Keratinocyte (primary cell): ENCODE data around the gene MED12.

Experiments
- EZH2 ChIP-seq: IDR thresholded peaks from one replicate; pipeline ENCODE4 v1.6.1; 2012; ENCODE audit warnings: inconsistent platforms, mild to moderate bottlenecking, low read length, moderate library complexity
- TF ChIP-seq, protein P1 (sequence below), 3 experiments: IDR thresholded peaks in 1 of 3; conservative IDR thresholded peaks in 1 of 3; optimal IDR thresholded peaks in 1 of 3; 2 replicates in 2 of 3; 3 replicates in 1 of 3; pipeline versions ENCODE3 to v1.5.1; 2011; ENCODE audit warnings: low read length in 3 of 3, mild to moderate bottlenecking in 3 of 3, moderate library complexity in 2 of 3, control low read depth in 1 of 3, inconsistent platforms in 1 of 3; ENCODE audit not compliant: insufficient read depth in 2 of 3; ENCODE audit errors: extremely low read depth in 1 of 3

DNA sequence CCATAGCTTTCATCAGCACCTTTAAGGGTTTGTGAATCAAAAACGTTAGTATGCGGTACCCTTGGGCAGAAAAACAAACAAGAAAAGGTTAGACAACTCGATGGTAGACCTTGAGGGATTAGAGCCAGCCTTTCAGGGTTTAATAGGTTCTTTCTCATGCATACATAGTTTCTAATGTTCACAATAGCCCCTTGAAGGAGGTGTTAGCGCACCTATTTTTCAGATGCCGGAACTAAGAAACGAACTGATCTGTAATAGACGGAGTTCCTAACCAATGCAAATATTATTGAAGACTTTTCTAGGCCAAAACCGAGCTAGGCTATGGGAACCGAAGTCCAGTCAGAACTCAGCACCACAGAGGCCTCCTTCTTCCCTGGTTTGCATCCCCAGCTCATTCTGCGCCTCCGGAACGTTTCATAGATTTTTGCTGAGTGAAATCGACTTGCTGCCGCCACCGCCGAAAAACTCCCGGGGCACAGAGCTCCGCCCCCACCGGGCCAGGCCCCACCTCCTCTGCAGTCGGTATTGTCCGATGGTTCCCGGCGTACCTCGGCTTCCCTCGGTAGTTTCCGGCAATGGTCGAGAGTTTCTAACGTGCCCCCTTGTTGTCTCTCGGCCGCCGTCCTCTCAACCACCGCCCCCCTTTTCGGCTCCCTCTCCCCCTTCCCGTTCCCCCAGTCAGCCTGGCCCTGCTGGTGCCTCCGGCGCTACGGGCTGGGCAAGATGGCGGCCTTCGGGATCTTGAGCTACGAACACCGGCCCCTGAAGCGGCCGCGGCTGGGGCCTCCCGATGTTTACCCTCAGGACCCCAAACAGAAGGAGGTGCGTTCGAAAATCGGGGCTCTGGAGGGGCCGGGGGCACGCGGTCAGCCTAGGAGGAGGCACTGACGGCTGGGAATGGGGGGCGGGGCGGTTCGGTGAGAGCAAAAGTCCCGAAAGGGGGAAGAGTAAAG, at the start of gene MED12:
- TF ChIP-seq, protein P1, sequence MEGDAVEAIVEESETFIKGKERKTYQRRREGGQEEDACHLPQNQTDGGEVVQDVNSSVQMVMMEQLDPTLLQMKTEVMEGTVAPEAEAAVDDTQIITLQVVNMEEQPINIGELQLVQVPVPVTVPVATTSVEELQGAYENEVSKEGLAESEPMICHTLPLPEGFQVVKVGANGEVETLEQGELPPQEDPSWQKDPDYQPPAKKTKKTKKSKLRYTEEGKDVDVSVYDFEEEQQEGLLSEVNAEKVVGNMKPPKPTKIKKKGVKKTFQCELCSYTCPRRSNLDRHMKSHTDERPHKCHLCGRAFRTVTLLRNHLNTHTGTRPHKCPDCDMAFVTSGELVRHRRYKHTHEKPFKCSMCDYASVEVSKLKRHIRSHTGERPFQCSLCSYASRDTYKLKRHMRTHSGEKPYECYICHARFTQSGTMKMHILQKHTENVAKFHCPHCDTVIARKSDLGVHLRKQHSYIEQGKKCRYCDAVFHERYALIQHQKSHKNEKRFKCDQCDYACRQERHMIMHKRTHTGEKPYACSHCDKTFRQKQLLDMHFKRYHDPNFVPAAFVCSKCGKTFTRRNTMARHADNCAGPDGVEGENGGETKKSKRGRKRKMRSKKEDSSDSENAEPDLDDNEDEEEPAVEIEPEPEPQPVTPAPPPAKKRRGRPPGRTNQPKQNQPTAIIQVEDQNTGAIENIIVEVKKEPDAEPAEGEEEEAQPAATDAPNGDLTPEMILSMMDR (optimal IDR thresholded peaks at IDR 0.05 in 1 of 3, IDR thresholded peaks at IDR 0.05 in 1 of 3, conservative IDR thresholded peaks at IDR 0.05 in 1 of 3; ENCODE audit: extremely low read depth in 1 of 3, insufficient read depth in 2 of 3, low read length in 3 of 3) = no peak
- TF ChIP-seq EZH2 = no peak
